Neural cell (in vitro differentiated cells): ENCODE measurements around the gene SYPL2. TPM values are rescaled to one million over a fixed set of nuclear protein-coding genes. Genes with fewer than 3 reads are reported as not detected.
A peak's percentile ranks its signal among the peaks of the same experiment; 100 is the strongest.

Experiments used
- H2AFZ ChIP-seq: fragments of 200-600, 300-800 bp; sonication (generic), shearing (Covaris generic); 2 replicates; pipeline ENCODE4 v1.6.0; 2014; ENCODE audit warnings: low read depth, mild to moderate bottlenecking, antibody characterized with exemption, low read length, moderate library complexity
- H3F3A ChIP-seq: fragments of 200-600 bp; shearing (Covaris generic); 2 replicates; pipeline ENCODE4 v1.6.1; 2016; ENCODE audit warnings: mild to moderate bottlenecking, moderate library complexity, mixed read lengths, antibody characterized with exemption, low read length; ENCODE audit not compliant: insufficient read depth, poor library complexity, severe bottlenecking
- H3K27ac ChIP-seq: fragments of 200-600, 300-800 bp; sonication (generic), shearing (Covaris generic); 2 replicates; pipeline ENCODE4 v1.5.1; 2014; ENCODE audit warnings: mild to moderate bottlenecking, low read length, moderate library complexity
- H3K27me3 ChIP-seq: fragments of 300-800, 200-600 bp; sonication (generic), shearing (Covaris generic); 2 replicates; pipeline ENCODE4 v1.6.0; 2014; ENCODE audit warnings: mild to moderate bottlenecking, low read depth, low read length, moderate library complexity; ENCODE audit not compliant: insufficient read depth
- H3K36me3 ChIP-seq: fragments of 300-800, 200-600 bp; sonication (generic), shearing (Covaris generic); 2 replicates; pipeline ENCODE4 v1.5.1; 2014; ENCODE audit warnings: mild to moderate bottlenecking, antibody characterized with exemption, low read length, moderate library complexity; ENCODE audit not compliant: insufficient read depth
- H3K4me2 ChIP-seq: fragments of 300-800, 200-600 bp; sonication (generic), shearing (Covaris generic); 2 replicates; pipeline ENCODE4 v1.6.0; 2014; ENCODE audit warnings: mild to moderate bottlenecking, low read length
- H3K4me3 ChIP-seq: fragments of 300-800, 200-600 bp; sonication (generic), shearing (Covaris generic); 2 replicates; pipeline ENCODE4 v1.5.1; 2014; ENCODE audit warnings: mild to moderate bottlenecking, low read length, moderate library complexity
- H3K79me2 ChIP-seq: fragments of 200-600 bp; shearing (Covaris generic); replicated peaks from 2 replicates; pipeline ENCODE4 v1.6.0; 2014; ENCODE audit warnings: mild to moderate bottlenecking, low read length, moderate library complexity; ENCODE audit not compliant: insufficient read depth
- H3K9ac ChIP-seq: fragments of 300-800, 200-600 bp; sonication (generic), shearing (Covaris generic); 2 replicates; pipeline ENCODE4 v1.6.1; 2016; ENCODE audit warnings: mild to moderate bottlenecking, low read length, mixed read lengths
- H3K9me2 ChIP-seq: fragments of 200-600 bp; shearing (Covaris generic); 2 replicates; pipeline ENCODE4 v1.6.1; 2016; ENCODE audit warnings: mild to moderate bottlenecking, low read length, mixed read lengths; ENCODE audit not compliant: insufficient read depth
- H3K9me3 ChIP-seq: fragments of 200-600, 300-800 bp; sonication (generic), shearing (Covaris generic); 2 replicates; pipeline ENCODE4 v1.6.1; 2016; ENCODE audit warnings: mild to moderate bottlenecking, mixed run types, low read length, moderate library complexity, mixed read lengths
- H4K20me1 ChIP-seq: fragments of 200-600 bp; shearing (Covaris generic); 2 replicates; pipeline ENCODE4 v1.6.1; 2016; ENCODE audit warnings: mild to moderate bottlenecking, mixed run types; ENCODE audit not compliant: insufficient read depth
- CTCF ChIP-seq: fragments of 450-650 bp; IDR thresholded peaks from 2 replicates; pipeline ENCODE4 v1.5.1; 2014; ENCODE audit warnings: antibody characterized with exemption, mild to moderate bottlenecking, moderate library complexity; ENCODE audit not compliant: poor library complexity, severe bottlenecking
- EP300 ChIP-seq: fragments of 450-650 bp; conservative IDR thresholded peaks from 2 replicates; pipeline ENCODE4 v1.6.1; 2014; ENCODE audit warnings: antibody characterized with exemption, mild to moderate bottlenecking, moderate library complexity; ENCODE audit not compliant: poor library complexity, severe bottlenecking
- EZH2 ChIP-seq: fragments of 200-600, 300-800 bp; shearing (Covaris generic), sonication (generic); IDR thresholded peaks from 2 replicates; pipeline ENCODE4 v1.6.1; 2014; ENCODE audit warnings: antibody characterized with exemption, low read length, borderline replicate concordance, mild to moderate bottlenecking; ENCODE audit not compliant: insufficient read depth, poor library complexity, severe bottlenecking
- MXI1 ChIP-seq: fragments of 450-650 bp; conservative IDR thresholded peaks from 2 replicates; pipeline ENCODE4 v1.6.1; 2014; ENCODE audit warnings: antibody characterized with exemption, mild to moderate bottlenecking; ENCODE audit not compliant: poor library complexity, severe bottlenecking
- POLR2AphosphoS5 ChIP-seq: IDR thresholded peaks from 2 replicates; pipeline ENCODE4 v1.6.1; 2012
- RAD21 ChIP-seq: fragments of 450-650 bp; conservative IDR thresholded peaks from 2 replicates; pipeline ENCODE4 v1.6.1; 2014; ENCODE audit warnings: antibody characterized with exemption, mild to moderate bottlenecking, moderate library complexity
- SMC3 ChIP-seq: fragments of 450-650 bp; conservative IDR thresholded peaks from 2 replicates; pipeline ENCODE4 v1.6.1; 2014; ENCODE audit warnings: antibody characterized with exemption, mild to moderate bottlenecking, moderate library complexity; ENCODE audit not compliant: poor library complexity
- TAF1 ChIP-seq: IDR thresholded peaks from 2 replicates; pipeline ENCODE4 v1.6.1; 2012; ENCODE audit warnings: low read depth
- polyA plus RNA-seq: library from polyadenylated mRNA; depleted of rRNA; stranded (reverse); fragments of >200 nt; gene quantifications from 2 replicates; pipeline ENCODE4 v1.2.3, GENCODE V29; 2014

The SYPL2 gene
- polyA plus RNA-seq, 1 donor from 2014 or later, result not detected

DNA sequence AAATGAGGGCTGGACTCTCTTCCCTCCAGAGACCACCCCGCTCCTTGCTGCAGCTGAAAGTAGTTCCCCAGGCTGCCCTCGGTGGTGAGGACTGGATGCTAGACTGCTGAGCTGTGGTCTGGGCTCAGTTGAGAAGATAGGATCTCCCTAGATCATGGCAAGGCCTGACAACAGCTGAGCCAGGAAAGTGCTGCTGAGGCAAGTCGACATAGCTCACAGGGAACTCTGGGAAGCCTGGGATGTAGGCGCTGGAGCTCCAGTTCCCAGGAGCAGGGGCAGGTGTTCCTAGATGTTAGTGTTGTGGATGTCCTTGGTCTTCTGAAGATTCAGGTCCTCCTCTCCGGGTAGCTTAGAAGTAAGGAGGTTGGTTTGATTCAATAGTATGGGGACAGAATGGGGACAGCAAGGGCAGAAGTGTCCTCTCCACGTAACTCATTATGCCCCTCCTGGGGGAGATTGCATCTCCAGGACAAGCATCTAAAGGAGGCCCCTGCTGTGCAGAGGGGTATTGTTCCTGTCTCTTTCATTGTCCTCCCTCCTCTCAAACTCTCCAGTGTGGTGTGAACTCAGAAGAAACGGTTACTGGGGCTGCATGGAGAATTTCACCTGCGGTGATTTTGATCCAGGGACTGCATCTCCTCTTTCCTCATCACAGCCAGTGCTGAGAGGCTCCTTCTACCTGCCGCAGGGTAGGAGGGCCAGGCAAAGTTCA, 31.3 kb downstream of the SYPL2 start:
- Histone ChIP-seq H3K27me3 (no peaks in the 10 kb centered on the region), H3K36me3 (no peaks in the 10 kb centered on the region), H3K27ac (no peak overlapping the region), H3K9me2 (no peaks in the 10 kb centered on the region), H3K9ac (no peak overlapping the region), H3K9me3 (no peaks in the 10 kb centered on the region), H2AFZ (no peak overlapping the region), H4K20me1 (no peaks in the 10 kb centered on the region), H3K79me2 (no peaks in the 10 kb centered on the region), H3F3A (no peaks in the 10 kb centered on the region), H3K4me3 (no peak overlapping the region), H3K4me2 (no peak overlapping the region)
- TF ChIP-seq EZH2 (no peak), EP300 (no peak), POLR2AphosphoS5 (no peak), CTCF (no peak), MXI1 (no peak)

GRCh38 chr1:109498161-109498801, 31.9 kb downstream of the SYPL2 start:
- H3F3A ChIP-seq, result no peaks in the 10 kb centered on the region
- H3K4me2 ChIP-seq, result no peak overlapping the region
- H3K9me3 ChIP-seq, result no peaks in the 10 kb centered on the region
- no peaks in the 10 kb centered on the region for H3K9me2 ChIP-seq
- TF ChIP-seq EZH2 (no peak), RAD21 (peak; percentile 39), EP300 (no peak), CTCF (peak; percentile 54), TAF1 (no peak), SMC3 (peak; percentile 59)
- H3K79me2 ChIP-seq, result no peaks in the 10 kb centered on the region
- no peak overlapping the region for H3K4me3 ChIP-seq
- no peaks in the 10 kb centered on the region for H3K27me3 ChIP-seq
- no peak overlapping the region for H2AFZ ChIP-seq
- no peaks in the 10 kb centered on the region for H3K36me3 ChIP-seq
- H3K9ac ChIP-seq, result no peak overlapping the region
- H4K20me1 ChIP-seq, result no peaks in the 10 kb centered on the region
- no peak overlapping the region for H3K27ac ChIP-seq

DNA sequence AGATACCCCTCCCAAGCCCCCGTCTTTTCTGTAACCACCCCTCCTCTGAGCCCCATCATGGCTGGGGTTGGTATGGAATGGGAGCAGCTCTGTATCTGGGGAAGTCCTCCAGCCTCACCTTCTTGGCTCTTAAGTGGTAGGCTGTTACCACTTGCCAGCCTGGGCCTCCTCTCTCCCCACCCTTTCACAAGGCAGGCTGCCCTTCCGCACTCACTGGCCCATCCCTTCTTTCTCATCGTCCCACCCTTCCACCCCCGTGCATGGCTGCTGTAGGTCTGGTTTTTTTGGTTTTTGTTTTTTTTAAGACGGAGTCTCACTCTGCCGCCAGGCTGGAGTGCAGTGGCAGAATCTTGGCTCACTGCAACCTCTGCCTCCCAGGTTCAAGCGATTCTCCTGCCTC, 32.7 kb downstream of the SYPL2 start:
- no peak overlapping the region for H3K27ac ChIP-seq

More for the DNA sequence above, 32.7 kb downstream of the SYPL2 start:
- Histone ChIP-seq H3K9me2 (no peaks in the 10 kb centered on the region), H3K4me2 (no peak overlapping the region), H3K27me3 (no peaks in the 10 kb centered on the region), H3K36me3 (no peaks in the 10 kb centered on the region), H3F3A (no peaks in the 10 kb centered on the region), H2AFZ (no peak overlapping the region), H3K9ac (no peak overlapping the region), H3K9me3 (no peaks in the 10 kb centered on the region), H3K4me3 (no peak overlapping the region), H3K79me2 (no peaks in the 10 kb centered on the region), H4K20me1 (no peaks in the 10 kb centered on the region)
- TF ChIP-seq MXI1 (no peak), EZH2 (no peak), TAF1 (no peak), EP300 (no peak), SMC3 (no peak), POLR2AphosphoS5 (no peak)
